HFFc6 (cell line): ENCODE data around the gene FERMT3. TPM values are rescaled to one million over a fixed set of nuclear protein-coding genes. Genes with fewer than 3 reads are reported as not detected.

ENCODE experiments used
- DNase-seq: peaks from one replicate; pipeline ENCODE4 v3.0.0-alpha.2; 2018
- H3K27ac Mint-ChIP-seq: 2 replicates; pipeline ENCODE4 v1.8.0; 2020; ENCODE audit warnings: mild to moderate bottlenecking, mixed read lengths
- H3K27me3 Mint-ChIP-seq: 2 replicates; pipeline ENCODE4 v1.8.0; 2021; ENCODE audit warnings: mild to moderate bottlenecking, moderate library complexity, mixed read lengths; ENCODE audit not compliant: insufficient read depth
- H3K36me3 Mint-ChIP-seq: 2 replicates; pipeline ENCODE4 v1.8.0; 2021; ENCODE audit warnings: low read depth, mixed read lengths
- H3K4me1 Mint-ChIP-seq: 2 replicates; pipeline ENCODE4 v1.8.0; 2020; ENCODE audit warnings: low read depth, mixed read lengths
- H3K4me3 Mint-ChIP-seq: 2 replicates; pipeline ENCODE4 v1.8.0; 2020; ENCODE audit warnings: mild to moderate bottlenecking, moderate library complexity, mixed read lengths
- H3K9me3 Mint-ChIP-seq: 2 replicates; pipeline ENCODE4 v1.8.0; 2020; ENCODE audit warnings: mild to moderate bottlenecking, mixed read lengths
- total RNA-seq, 6 experiments: library from RNA; stranded (reverse); fragmentation: NEBNext Ultra II Directional; extraction: Animal tissue kit (Norgen Biotek cat#: 25700); gene quantifications; 2 replicates in 1 of 6; 3 replicates in 5 of 6; pipeline ENCODE4 v1.2.3, GENCODE V29; 2021
- TF ChIP-seq, protein P1 (sequence below): fragments of 200-600 bp; sonication (generic); IDR thresholded peaks from 2 replicates; pipeline ENCODE4 v1.5.0; 2021; ENCODE audit warnings: antibody characterized with exemption, mild to moderate bottlenecking

The FERMT3 gene
- total RNA-seq, 6 experiments from 2014 or later, result 1.2 to 2.8 (median 1.7) TPM

- TF ChIP-seq, protein P1, sequence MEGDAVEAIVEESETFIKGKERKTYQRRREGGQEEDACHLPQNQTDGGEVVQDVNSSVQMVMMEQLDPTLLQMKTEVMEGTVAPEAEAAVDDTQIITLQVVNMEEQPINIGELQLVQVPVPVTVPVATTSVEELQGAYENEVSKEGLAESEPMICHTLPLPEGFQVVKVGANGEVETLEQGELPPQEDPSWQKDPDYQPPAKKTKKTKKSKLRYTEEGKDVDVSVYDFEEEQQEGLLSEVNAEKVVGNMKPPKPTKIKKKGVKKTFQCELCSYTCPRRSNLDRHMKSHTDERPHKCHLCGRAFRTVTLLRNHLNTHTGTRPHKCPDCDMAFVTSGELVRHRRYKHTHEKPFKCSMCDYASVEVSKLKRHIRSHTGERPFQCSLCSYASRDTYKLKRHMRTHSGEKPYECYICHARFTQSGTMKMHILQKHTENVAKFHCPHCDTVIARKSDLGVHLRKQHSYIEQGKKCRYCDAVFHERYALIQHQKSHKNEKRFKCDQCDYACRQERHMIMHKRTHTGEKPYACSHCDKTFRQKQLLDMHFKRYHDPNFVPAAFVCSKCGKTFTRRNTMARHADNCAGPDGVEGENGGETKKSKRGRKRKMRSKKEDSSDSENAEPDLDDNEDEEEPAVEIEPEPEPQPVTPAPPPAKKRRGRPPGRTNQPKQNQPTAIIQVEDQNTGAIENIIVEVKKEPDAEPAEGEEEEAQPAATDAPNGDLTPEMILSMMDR, result no peak
- H3K27ac Mint-ChIP-seq, result no peak overlapping the region
- no peaks in the 10 kb centered on the region for H3K27me3 Mint-ChIP-seq
- H3K4me1 Mint-ChIP-seq, result peaks cover 4% of the 10 kb centered on the region
- peaks cover 34% of the 10 kb centered on the region for H3K36me3 Mint-ChIP-seq
- no peak overlapping the region for H3K4me3 Mint-ChIP-seq
- H3K9me3 Mint-ChIP-seq, result no peaks in the 10 kb centered on the region
- DNase-seq, result no peak
These were observed 9.9 kb upstream of the FERMT3 start for GRCh38 chr11:64196626-64197025.

GRCh38 chr11:64198511-64198910 lies 8.0 kb upstream of the FERMT3 start:
- Mint-ChIP-seq H3K27ac (no peak overlapping the region), H3K4me3 (no peak overlapping the region), H3K9me3 (no peaks in the 10 kb centered on the region), H3K27me3 (no peaks in the 10 kb centered on the region), H3K36me3 (peaks cover 41% of the 10 kb centered on the region), H3K4me1 (peaks cover 9% of the 10 kb centered on the region)
- no peak for DNase-seq
- TF ChIP-seq, protein P1, result no peak

GRCh38 chr11:64201543-64201942 lies 5.0 kb upstream of the FERMT3 start:
- Mint-ChIP-seq H3K9me3 (no peaks in the 10 kb centered on the region), H3K27ac (no peak overlapping the region), H3K4me1 (peaks cover 21% of the 10 kb centered on the region), H3K27me3 (peaks cover 2% of the 10 kb centered on the region; the same call in 1 of the 2 replicates), H3K4me3 (no peak overlapping the region), H3K36me3 (peaks cover 37% of the 10 kb centered on the region)
- DNase-seq, result no peak
- TF ChIP-seq, protein P1, result no peak

DNA sequence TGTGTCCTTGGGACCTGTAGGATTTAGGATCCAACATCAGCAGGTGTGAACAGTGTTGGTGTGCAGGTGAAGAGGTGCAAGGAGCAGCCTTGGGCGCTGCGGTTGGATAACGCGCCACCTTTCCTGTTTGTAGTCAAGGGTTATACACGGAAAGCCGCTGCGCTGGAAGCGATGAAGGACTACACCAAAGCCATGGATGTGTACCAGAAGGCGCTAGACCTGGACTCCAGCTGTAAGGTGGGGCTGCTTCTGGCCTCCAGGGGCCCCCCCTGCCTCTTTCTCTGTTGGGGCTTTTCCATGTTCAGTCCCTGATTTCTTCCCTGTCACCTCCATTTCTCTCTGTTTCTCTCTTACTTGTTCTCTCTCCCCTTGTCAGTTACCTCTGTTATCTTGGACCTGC lies 3.5 kb upstream of the FERMT3 start:
- peaks cover 29% of the 10 kb centered on the region for H3K36me3 Mint-ChIP-seq
- no peak overlapping the region; the same call in 1 of the 2 replicates for H3K27ac Mint-ChIP-seq
- peaks cover 31% of the 10 kb centered on the region for H3K4me1 Mint-ChIP-seq
- peaks cover 2% of the 10 kb centered on the region; the same call in 1 of the 2 replicates for H3K27me3 Mint-ChIP-seq
- DNase-seq, result no peak
- no peak overlapping the region for H3K4me3 Mint-ChIP-seq
- TF ChIP-seq, protein P1, result no peak
- H3K9me3 Mint-ChIP-seq, result no peaks in the 10 kb centered on the region

DNA sequence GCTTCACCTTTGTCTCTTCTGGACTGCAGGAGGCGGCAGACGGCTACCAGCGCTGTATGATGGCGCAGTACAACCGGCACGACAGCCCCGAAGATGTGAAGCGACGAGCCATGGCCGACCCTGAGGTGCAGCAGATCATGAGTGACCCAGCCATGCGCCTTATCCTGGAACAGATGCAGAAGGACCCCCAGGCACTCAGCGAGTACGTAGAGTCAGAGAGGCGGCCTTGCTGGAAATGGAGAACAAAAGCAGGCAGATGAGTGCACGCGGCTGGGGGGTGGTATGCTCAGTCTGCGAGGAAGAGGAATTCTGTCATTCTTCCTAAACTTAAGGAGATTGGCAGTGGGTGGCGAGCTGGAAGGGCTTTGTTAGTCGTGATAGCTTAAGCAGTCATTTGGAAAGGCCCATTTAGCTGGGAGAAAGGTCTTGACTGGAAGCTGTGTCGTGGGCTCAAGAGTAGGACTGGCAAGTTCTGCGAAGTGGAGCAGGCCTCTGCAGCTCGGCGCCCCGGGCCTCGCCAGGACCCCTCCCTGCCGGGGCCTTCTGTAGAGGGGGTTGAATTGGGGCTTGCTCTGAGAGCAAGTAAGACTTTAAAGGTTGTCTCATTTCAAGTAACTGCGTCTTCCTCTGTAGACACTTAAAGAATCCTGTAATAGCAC lies 3.0 kb upstream of the FERMT3 start:
- Mint-ChIP-seq H3K27me3 (peaks cover 2% of the 10 kb centered on the region; the same call in 1 of the 2 replicates), H3K4me3 (no peak overlapping the region), H3K4me1 (peaks cover 31% of the 10 kb centered on the region), H3K9me3 (no peaks in the 10 kb centered on the region), H3K27ac (no peak overlapping the region; the same call in 1 of the 2 replicates), H3K36me3 (peaks cover 29% of the 10 kb centered on the region)
- TF ChIP-seq, protein P1, result no peak
- no peak for DNase-seq
